A549 (cell line): ENCODE results near the gene GARIN6. TPM values are rescaled to one million over a fixed set of nuclear protein-coding genes. Genes with fewer than 3 reads are reported as not detected.

Source experiments
- ATAC-seq, 2 experiments: fragments of 200-7000 bp in 1 of 2; fragments of >200 bp in 1 of 2; cut with Nextera tagmentation in 1 of 2; cut with Tn5 transposase in 1 of 2; 3 replicates each; pipeline versions ENCODE4 v1.8.0 to v1.9.1; 2018 to 2020; ENCODE audit warnings: mild to moderate bottlenecking in 1 of 2, moderate library complexity in 1 of 2
- CTCF ChIA-PET: fragments of 300-600 bp; sonication (Branson Sonifier 250); formaldehyde crosslinking; extraction: SDS; loops from one replicate; lab custom pipeline; 2021; ENCODE audit warnings: antibody characterized with exemption, inconsistent platforms; lab: Yijun Ruan, JAX
- POLR2A ChIA-PET: fragments of 350-600 bp; formaldehyde crosslinking; extraction: SDS; loops from one replicate; lab custom pipeline; 2021; ENCODE audit warnings: antibody characterized with exemption, inconsistent platforms; lab: Yijun Ruan, JAX
- DNase-seq, 2 experiments: peaks; one replicate each; pipeline versions ENCODE4 v3.0.0 to v3.0.0-alpha.2; 2011 to 2016; ENCODE audit warnings: low read depth in 1 of 2, low spot score in 1 of 2
- FAIRE-seq: peaks from 2 replicates; lab custom pipeline; 2011; peaks lifted over from hg19 to GRCh38; lab: Jason Lieb, UNC
- H3K27ac ChIP-seq, 2 experiments: fragments of >200 bp; sonication (Bioruptor Twin); formaldehyde crosslinking; 3 replicates each; pipeline ENCODE4 v1.5.1; 2016 to 2017
- H3K4me1 ChIP-seq: fragments of >200 bp; sonication (Bioruptor Twin); formaldehyde crosslinking; 3 replicates; pipeline ENCODE4 v1.6.1; 2016
- H3K4me2 ChIP-seq: fragments of >200 bp; sonication (Bioruptor Twin); formaldehyde crosslinking; 3 replicates; pipeline ENCODE4 v1.6.1; 2016
- H3K4me3 ChIP-seq: fragments of >200 bp; sonication (Bioruptor Twin); formaldehyde crosslinking; 3 replicates; pipeline ENCODE4 v1.5.1; 2016
- H3K9me3 ChIP-seq: fragments of >200 bp; sonication (Bioruptor Twin); formaldehyde crosslinking; 3 replicates; pipeline ENCODE4 v1.6.1; 2016
- BCL3 ChIP-seq: fragments of >200 bp; sonication (Bioruptor Twin); formaldehyde crosslinking; IDR thresholded peaks from 3 replicates; pipeline ENCODE4 v1.6.1; 2016
- BHLHE40 ChIP-seq: IDR thresholded peaks from 2 replicates; pipeline ENCODE4 v1.6.1; 2012; ENCODE audit warnings: low read depth, low read length, inconsistent platforms
- E2F6 ChIP-seq: IDR thresholded peaks from 2 replicates; pipeline ENCODE4 v1.6.1; 2012; ENCODE audit warnings: low read depth, borderline replicate concordance
- EHF ChIP-seq: fragments of 250-450 bp; sonication (Bioruptor Pico); IDR thresholded peaks from 2 replicates; pipeline ENCODE4 v1.5.0; 2020; ENCODE audit warnings: mild to moderate bottlenecking
- ELK1 ChIP-seq: fragments of 150-350 bp; IDR thresholded peaks from 2 replicates; pipeline ENCODE4 v1.6.1; 2014; ENCODE audit warnings: low read depth, mild to moderate bottlenecking, low read length
- EP300 ChIP-seq, 2 experiments: fragments of >200 bp; sonication (Bioruptor Twin); formaldehyde crosslinking; IDR thresholded peaks; 2 replicates in 1 of 2; 3 replicates in 1 of 2; pipeline ENCODE4 v1.6.1; 2016 to 2017
- FOSB ChIP-seq: fragments of 250-450 bp; sonication (Bioruptor Pico); IDR thresholded peaks from 2 replicates; pipeline ENCODE4 v1.5.0; 2020; ENCODE audit warnings: mild to moderate bottlenecking, moderate library complexity
- FOSL2 ChIP-seq, 2 experiments: fragments of 450-650 bp in 1 of 2; fragments of >200 bp in 1 of 2; sonication (Bioruptor Twin) in 1 of 2; formaldehyde crosslinking; IDR thresholded peaks; 2 replicates each; pipeline versions ENCODE4 v1.5.0 to v1.6.1; 2016 to 2020; ENCODE audit warnings: mild to moderate bottlenecking in 1 of 2, moderate library complexity in 1 of 2
- JUNB ChIP-seq: fragments of >200 bp; sonication (Bioruptor Twin); formaldehyde crosslinking; IDR thresholded peaks from 2 replicates; pipeline ENCODE4 v1.6.1; 2016
- KDM1A ChIP-seq: fragments of 200-600 bp; sonication (generic); IDR thresholded peaks from 2 replicates; pipeline ENCODE4 v1.6.1; 2016; ENCODE audit warnings: low read depth, mild to moderate bottlenecking
- KDM5A ChIP-seq: fragments of 200-600 bp; sonication (generic); IDR thresholded peaks from 2 replicates; pipeline ENCODE4 v1.6.1; 2016; ENCODE audit warnings: antibody characterized with exemption, mild to moderate bottlenecking
- MAFK ChIP-seq: fragments of 450-650 bp; IDR thresholded peaks from 2 replicates; pipeline ENCODE4 v1.6.1; 2014; ENCODE audit not compliant: partially characterized antibody
- NFE2L2 ChIP-seq: fragments of 150-350 bp; conservative IDR thresholded peaks from 2 replicates; pipeline ENCODE4 v1.6.1; 2014; ENCODE audit warnings: low read length
- POLR2A ChIP-seq: IDR thresholded peaks from 2 replicates; pipeline ENCODE4 v1.6.1; 2012; ENCODE audit warnings: mild to moderate bottlenecking, low read length
- POLR2AphosphoS2 ChIP-seq: conservative IDR thresholded peaks from 2 replicates; pipeline ENCODE4 v1.6.1; 2012; ENCODE audit warnings: low read length, improper control_type of control experiment, inconsistent platforms
- RAD21 ChIP-seq, 2 experiments: fragments of >200 bp in 1 of 2; sonication (Bioruptor Twin) in 1 of 2; formaldehyde crosslinking in 1 of 2; IDR thresholded peaks in 1 of 2; conservative IDR thresholded peaks in 1 of 2; 2 replicates in 1 of 2; 3 replicates in 1 of 2; pipeline ENCODE4 v1.6.1; 2012 to 2018; ENCODE audit warnings: inconsistent platforms in 1 of 2
- RCOR1 ChIP-seq: fragments of 150-350 bp; IDR thresholded peaks from 2 replicates; pipeline ENCODE4 v1.6.1; 2014; ENCODE audit warnings: antibody characterized with exemption, low read length, low read depth
- REST ChIP-seq: fragments of 200-600 bp; sonication (generic); IDR thresholded peaks from 2 replicates; pipeline ENCODE4 v1.6.1; 2016; ENCODE audit warnings: antibody characterized with exemption, mild to moderate bottlenecking, moderate library complexity
- RNF2 ChIP-seq: fragments of 200-600 bp; sonication (generic); IDR thresholded peaks from 2 replicates; pipeline ENCODE4 v1.6.1; 2016; ENCODE audit warnings: low read depth, mild to moderate bottlenecking, antibody characterized with exemption, moderate library complexity, borderline replicate concordance
- ZFP36 ChIP-seq: fragments of 450-650 bp; IDR thresholded peaks from 2 replicates; pipeline ENCODE4 v1.6.1; 2014; ENCODE audit warnings: borderline replicate concordance; ENCODE audit not compliant: partially characterized antibody
- ZNF302 ChIP-seq: fragments of 250-450 bp; sonication (Bioruptor Pico); IDR thresholded peaks from 2 replicates; pipeline ENCODE4 v1.9.0; 2021; ENCODE audit warnings: inconsistent platforms, mild to moderate bottlenecking, moderate library complexity
- WGBS: methylation state at CpG from one replicate; pipeline ENCODE4 v1.1.6; 2017; ENCODE audit errors: missing lambda C conversion rate; 5-methylcytosine and 5-hydroxymethylcytosine counted together
- polyA plus RNA-seq, 4 experiments: library from polyadenylated mRNA; depleted of rRNA in 3 of 4; stranded (reverse); fragments of >200 nt; fragmentation: RNase III in 1 of 4; extraction: RNeasy Plus Mini Kit Qiagen cat#74134 plus additional on column Dnase treatment in 1 of 4; gene quantifications; 2 replicates in 3 of 4; 3 replicates in 1 of 4; pipeline ENCODE4 v1.2.3, GENCODE V29; 2011 to 2017

The GARIN6 gene
- polyA plus RNA-seq, 2 of the 4 experiments (the other 2 are of a cell fraction), result not detected

GRCh38 chr12:99618657-99619056 is 28.9 kb upstream of the GARIN6 start:
- no peak overlapping the region for H3K27ac ChIP-seq
- no peaks in the 10 kb centered on the region for H3K4me1 ChIP-seq
- no peak overlapping the region for H3K4me2 ChIP-seq
- FAIRE-seq (no peak), ATAC-seq (no peak), DNase-seq (no peak)
- ChIA-PET POLR2A (no interaction called here), CTCF (no interaction called here)
- TF ChIP-seq ZNF302 (no peak), ZFP36 (no peak), JUNB (no peak), E2F6 (no peak), MAFK (no peak), POLR2AphosphoS2 (no peak), POLR2A (no peak), EHF (CRISPR knock-in tag) (no peak), FOSB (no peak), NFE2L2 (no peak), RCOR1 (no peak), KDM1A (no peak), REST (no peak), EP300 (IDR thresholded peaks at IDR 0.05) (no peak), KDM5A (no peak), BCL3 (no peak), BHLHE40 (no peak), RNF2 (no peak)
- WGBS, result 19% methylated on average over 4 of the region's 4 CpGs
- H3K9me3 ChIP-seq, result peaks cover 24% of the 10 kb centered on the region
- no peak overlapping the region for H3K4me3 ChIP-seq

- 37% methylated on average over 7 of the region's 7 CpGs for WGBS
- no peak overlapping the region for H3K4me3 ChIP-seq
- TF ChIP-seq FOSL2 (IDR thresholded peaks at IDR 0.05) (no peak), FOSL2 (CRISPR knock-in tag; IDR thresholded peaks at IDR 0.05) (no peak), ELK1 (no peak), RCOR1 (no peak), RAD21 (conservative IDR thresholded peaks at IDR 0.05 in 1 of 2, IDR thresholded peaks at IDR 0.05 in 1 of 2) (peak; percentile 12 to 58; a peak in 2 of 5 replicates)
- TF ChIP-seq, all 56 proteins: peak for 1
- CTCF ChIA-PET, result no interaction called here
- FAIRE-seq (no peak), DNase-seq (peak in 1 of 2 experiments; percentile 31), ATAC-seq (peak in 1 of 2 experiments; percentile 75; a peak in 3 of 6 replicates)
- H3K4me2 ChIP-seq, result no peak overlapping the region
- no peak overlapping the region for H3K27ac ChIP-seq
- H3K9me3 ChIP-seq, result peaks cover 24% of the 10 kb centered on the region
- POLR2A ChIA-PET, result no interaction called here
- H3K4me1 ChIP-seq, result no peaks in the 10 kb centered on the region
Observed at GRCh38 chr12:99619389-99620158, 28.0 kb upstream of the GARIN6 start.
